Measurements from ENCODE around the gene AXIN1. TPM values are rescaled to one million over a fixed set of nuclear protein-coding genes. Genes with fewer than 3 reads are reported as not detected.
"Not testable (repeated sequence)": the region's sequence is repeated elsewhere in the genome, so short reads cannot be mapped to it uniquely, and the experiment has no call there.

AXIN1 gene
- total RNA-seq, 1 experiment from 2014 or later = 53.3 TPM

GRCh38 chr16:363110-363765 is 10.7 kb upstream of the AXIN1 start:
- intact Hi-C loops (cut with micrococcal nuclease; ENCODE audit: unreplicated experiment) (no loop called here), in situ Hi-C loops (cut with HindIII; ENCODE audit: low pct_unique_long_range_greater_than_20kb, low sequenced_read_pairs) (no loop called here)
- no peak overlapping the region for H3K27ac ChIP-seq (ENCODE audit: low read length)
- ATAC-seq (peak; percentile 46), DNase-seq (ENCODE audit: low read depth, low spot score) (no peak)
- no peaks in the 10 kb centered on the region for H3K27me3 ChIP-seq (ENCODE audit: control insufficient read depth, insufficient read depth, low read length)
- H3K9me3 ChIP-seq (ENCODE audit: control insufficient read depth, insufficient read depth, low read depth, low read length) = no peaks in the 10 kb centered on the region
- no peaks in the 10 kb centered on the region; the same call in 1 of the 2 replicates for H3K36me3 ChIP-seq (ENCODE audit: control insufficient read depth, insufficient read depth, low read length)
- POLR2A ChIA-PET = interaction anchor here (1.5 kb wide), 1 partner anchor 128 kb away, joined by 3 read pairs; the partner anchor contains the start of gene FAM234A
- peaks cover 9% of the 10 kb centered on the region for H3K4me1 ChIP-seq (ENCODE audit: control insufficient read depth, insufficient read depth, low read length)
- CTCF ChIA-PET = interaction anchor here (0.7 to 2.1 kb wide), 6 partner anchors 9 to 305 kb away, joined by 3 to 9 read pairs (median 4); no protein-coding TSS in a partner anchor
- no TSS peak for BruUV-seq (replicated peaks)
- TF ChIP-seq REST (IDR thresholded peaks at IDR 0.05; ENCODE audit: insufficient read depth in 1 of 2, low read depth in 2 of 2, low read length in 1 of 2) = no peak
- no peak overlapping the region for H3K4me3 ChIP-seq (ENCODE audit: low read depth in 2 of 2, low read length in 2 of 2)

- H3K36me3 ChIP-seq (ENCODE audit: control insufficient read depth, insufficient read depth, low read length); in situ Hi-C loops (cut with HindIII; ENCODE audit: low pct_unique_long_range_greater_than_20kb, low sequenced_read_pairs); H3K4me3 ChIP-seq (ENCODE audit: low read depth in 2 of 2, low read length in 2 of 2); H3K9me3 ChIP-seq (ENCODE audit: control insufficient read depth, insufficient read depth, low read depth, low read length); ATAC-seq; BruUV-seq (replicated peaks); H3K27me3 ChIP-seq (ENCODE audit: control insufficient read depth, insufficient read depth, low read length); intact Hi-C loops (cut with micrococcal nuclease; ENCODE audit: unreplicated experiment); DNase-seq (ENCODE audit: low read depth, low spot score); H3K27ac ChIP-seq (ENCODE audit: low read length); H3K4me1 ChIP-seq (ENCODE audit: control insufficient read depth, insufficient read depth, low read length): not testable (repeated sequence)
- CTCF ChIA-PET = interaction anchor here (0.5 to 2.1 kb wide), 11 partner anchors 9 to 305 kb away, joined by 3 to 9 read pairs (median 4); partner anchors contain the start of gene AXIN1
- POLR2A ChIA-PET = interaction anchor here (1.5 kb wide), 1 partner anchor 128 kb away, joined by 3 read pairs; the partner anchor contains the start of gene FAM234A
These were observed 10.1 kb upstream of the AXIN1 start for GRCh38 chr16:362702-362999.

- H3K36me3 ChIP-seq (ENCODE audit: control insufficient read depth, insufficient read depth, low read length) = no peaks in the 10 kb centered on the region
- intact Hi-C loops (cut with micrococcal nuclease; ENCODE audit: unreplicated experiment) (no loop called here), in situ Hi-C loops (cut with HindIII; ENCODE audit: low pct_unique_long_range_greater_than_20kb, low sequenced_read_pairs) (no loop called here)
- DNase-seq (ENCODE audit: low read depth, low spot score) = peak; percentile 47
- POLR2A ChIA-PET = interaction anchor here (0.6 to 1.5 kb wide), 3 partner anchors 39 to 135 kb away, joined by 3 read pairs; partner anchors contain the start of gene FAM234A
- no peak overlapping the region for H3K27ac ChIP-seq (ENCODE audit: low read length)
- peak overlapping the region in 1 of 2 experiments; percentile 23; a peak in 2 of 4 replicates for H3K4me3 ChIP-seq (ENCODE audit: low read depth in 2 of 2, low read length in 2 of 2)
- no peaks in the 10 kb centered on the region for H3K9me3 ChIP-seq (ENCODE audit: control insufficient read depth, insufficient read depth, low read depth, low read length)
- ATAC-seq = peak; percentile 90
- CTCF ChIA-PET = interaction anchor here (0.5 to 2.1 kb wide), 10 partner anchors 8 to 296 kb away, joined by 3 to 12 read pairs (median 6); partner anchors contain the start of gene AXIN1
- no peaks in the 10 kb centered on the region for H3K27me3 ChIP-seq (ENCODE audit: control insufficient read depth, insufficient read depth, low read length)
- no TSS peak for BruUV-seq (replicated peaks)
- peaks cover 9% of the 10 kb centered on the region for H3K4me1 ChIP-seq (ENCODE audit: control insufficient read depth, insufficient read depth, low read length)
- TF ChIP-seq SIN3A (IDR thresholded peaks at IDR 0.05; ENCODE audit: borderline replicate concordance, insufficient read depth, low read depth, low read length) (no peak), POLR2AphosphoS5 (IDR thresholded peaks at IDR 0.05; ENCODE audit: low read depth, low read length) (no peak), TCF7L2 (IDR thresholded peaks at IDR 0.05; ENCODE audit: low read depth, low read length) (no peak), REST (IDR thresholded peaks at IDR 0.05; ENCODE audit: insufficient read depth in 1 of 2, low read depth in 2 of 2, low read length in 1 of 2) (0 out of 4 replicates have a peak, but pooled peaks of 1 of the 2 experiments have one; percentile 55), CTCF (IDR thresholded peaks at IDR 0.05) (peak; percentile 95)
These were observed 9.6 kb upstream of the AXIN1 start for GRCh38 chr16:361872-362701.
